DND-41 (cell line): ENCODE results near the gene SFRP4.
A peak's percentile ranks its signal among the peaks of the same experiment; 100 is the strongest.

Experiments used
- ATAC-seq: fragments of 200-7000 bp; cut with Tn5 transposase; 3 replicates; pipeline ENCODE4 v1.9.1; 2021; ENCODE audit warnings: low read depth; ENCODE audit not compliant: insufficient read depth
- DNase-seq: peaks from one replicate; pipeline ENCODE4 v3.0.0-alpha.2; 2020
- H2AFZ ChIP-seq: 2 replicates; pipeline ENCODE4 v1.6.0; 2012; ENCODE audit warnings: low read depth, low read length
- H3K27ac ChIP-seq: 2 replicates; pipeline ENCODE4 v1.5.1; 2012; ENCODE audit warnings: low read length, inconsistent platforms
- H3K27me3 ChIP-seq: fragments of 200-600 bp; sonication (generic); 2 replicates; pipeline ENCODE4 v1.6.0; 2012; ENCODE audit warnings: low read length, mild to moderate bottlenecking, inconsistent platforms; ENCODE audit not compliant: insufficient read depth, poor library complexity
- H3K36me3 ChIP-seq: 2 replicates; pipeline ENCODE4 v1.5.1; 2012; ENCODE audit warnings: low read length, inconsistent platforms; ENCODE audit not compliant: insufficient read depth
- H3K4me1 ChIP-seq: 2 replicates; pipeline ENCODE4 v1.5.1; 2012; ENCODE audit warnings: mild to moderate bottlenecking, low read length; ENCODE audit not compliant: insufficient read depth
- H3K4me2 ChIP-seq: 2 replicates; pipeline ENCODE4 v1.6.0; 2012; ENCODE audit warnings: mild to moderate bottlenecking, moderate library complexity, low read length, inconsistent platforms; ENCODE audit not compliant: insufficient read depth
- H3K4me3 ChIP-seq, 2 experiments: fragments of 200-600 bp in 1 of 2; shearing (Covaris generic) in 1 of 2; 2 replicates each; pipeline ENCODE4 v1.5.1; 2012 to 2016; ENCODE audit warnings: inconsistent platforms in 2 of 2, low read length in 2 of 2, mild to moderate bottlenecking in 2 of 2, low read depth in 1 of 2, moderate library complexity in 1 of 2
- H3K79me2 ChIP-seq: 2 replicates; pipeline ENCODE4 v1.6.0; 2012; ENCODE audit warnings: low read length, inconsistent platforms; ENCODE audit not compliant: insufficient read depth
- H3K9ac ChIP-seq: 2 replicates; pipeline ENCODE4 v1.6.0; 2012; ENCODE audit warnings: low read depth, mild to moderate bottlenecking, inconsistent platforms, low read length, moderate library complexity
- H3K9me3 ChIP-seq: 2 replicates; pipeline ENCODE4 v1.5.1; 2012; ENCODE audit warnings: low read length, moderate library complexity, mild to moderate bottlenecking, inconsistent platforms; ENCODE audit not compliant: insufficient read depth, severe bottlenecking
- H4K20me1 ChIP-seq: 2 replicates; pipeline ENCODE4 v1.6.0; 2012; ENCODE audit warnings: low read length; ENCODE audit not compliant: insufficient read depth
- EZH2 ChIP-seq: IDR thresholded peaks from 3 replicates; pipeline ENCODE4 v1.6.1; 2012; ENCODE audit warnings: borderline replicate concordance, low read depth, mild to moderate bottlenecking, moderate library complexity, low read length, inconsistent platforms; ENCODE audit not compliant: severe bottlenecking
- TF ChIP-seq, protein P1 (sequence below): IDR thresholded peaks from 2 replicates; pipeline ENCODE4 v1.5.1; 2012; ENCODE audit warnings: borderline replicate concordance, low read length, moderate library complexity, mild to moderate bottlenecking; ENCODE audit not compliant: poor library complexity, severe bottlenecking; ENCODE audit errors: extremely low read depth

The SFRP4 gene

DNA sequence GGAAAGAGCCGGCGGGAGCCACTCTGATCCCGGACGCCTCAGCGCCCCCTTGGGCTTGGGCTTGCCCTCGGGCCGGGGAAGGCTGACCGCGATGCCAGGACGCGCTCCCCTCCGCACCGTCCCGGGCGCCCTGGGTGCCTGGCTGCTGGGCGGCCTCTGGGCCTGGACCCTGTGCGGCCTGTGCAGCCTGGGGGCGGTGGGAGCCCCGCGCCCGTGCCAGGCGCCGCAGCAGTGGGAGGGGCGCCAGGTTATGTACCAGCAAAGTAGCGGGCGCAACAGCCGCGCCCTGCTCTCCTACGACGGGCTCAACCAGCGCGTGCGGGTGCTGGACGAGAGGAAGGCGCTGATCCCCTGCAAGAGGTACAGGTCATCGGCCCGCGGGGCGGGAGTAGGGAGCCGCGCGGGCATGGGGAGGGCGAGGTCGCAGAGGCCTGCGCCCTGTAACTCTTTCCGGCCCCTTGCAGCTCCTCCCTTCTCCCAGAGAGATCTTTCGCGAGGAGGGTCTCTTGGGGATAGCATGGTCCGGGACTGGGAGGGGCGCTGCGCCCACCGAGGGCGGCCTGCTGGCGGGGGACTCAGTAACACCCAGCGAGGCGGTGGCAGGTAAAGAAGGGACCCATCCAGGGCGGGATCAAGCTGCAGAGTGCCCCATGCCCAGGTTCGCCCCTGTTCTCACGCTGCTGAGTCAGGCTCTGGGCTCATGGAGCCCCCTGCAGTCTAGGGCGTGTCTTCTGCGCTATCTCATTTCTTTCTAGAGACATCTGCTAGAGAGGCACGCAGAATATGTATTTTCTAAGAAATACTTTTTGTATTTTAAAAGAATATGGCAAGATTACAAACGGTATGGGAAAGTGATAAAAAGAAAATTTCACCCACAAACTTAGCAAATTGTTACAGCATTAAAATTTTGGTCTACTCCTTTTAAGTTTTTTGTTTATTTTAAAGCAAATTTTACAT is 4.5 kb upstream of the SFRP4 start:
- no peaks in the 10 kb centered on the region; the same call in 1 of the 2 replicates for H4K20me1 ChIP-seq
- H3K9ac ChIP-seq: peak overlapping the region; percentile 91
- H3K79me2 ChIP-seq: peaks cover 51% of the 10 kb centered on the region
- H3K27ac ChIP-seq: peak overlapping the region; percentile 89
- H3K4me3 ChIP-seq: peak overlapping the region; percentile 48 to 79
- peak overlapping the region; percentile 97 for H2AFZ ChIP-seq
- no peak for TF ChIP-seq EZH2
- TF ChIP-seq, protein P1, sequence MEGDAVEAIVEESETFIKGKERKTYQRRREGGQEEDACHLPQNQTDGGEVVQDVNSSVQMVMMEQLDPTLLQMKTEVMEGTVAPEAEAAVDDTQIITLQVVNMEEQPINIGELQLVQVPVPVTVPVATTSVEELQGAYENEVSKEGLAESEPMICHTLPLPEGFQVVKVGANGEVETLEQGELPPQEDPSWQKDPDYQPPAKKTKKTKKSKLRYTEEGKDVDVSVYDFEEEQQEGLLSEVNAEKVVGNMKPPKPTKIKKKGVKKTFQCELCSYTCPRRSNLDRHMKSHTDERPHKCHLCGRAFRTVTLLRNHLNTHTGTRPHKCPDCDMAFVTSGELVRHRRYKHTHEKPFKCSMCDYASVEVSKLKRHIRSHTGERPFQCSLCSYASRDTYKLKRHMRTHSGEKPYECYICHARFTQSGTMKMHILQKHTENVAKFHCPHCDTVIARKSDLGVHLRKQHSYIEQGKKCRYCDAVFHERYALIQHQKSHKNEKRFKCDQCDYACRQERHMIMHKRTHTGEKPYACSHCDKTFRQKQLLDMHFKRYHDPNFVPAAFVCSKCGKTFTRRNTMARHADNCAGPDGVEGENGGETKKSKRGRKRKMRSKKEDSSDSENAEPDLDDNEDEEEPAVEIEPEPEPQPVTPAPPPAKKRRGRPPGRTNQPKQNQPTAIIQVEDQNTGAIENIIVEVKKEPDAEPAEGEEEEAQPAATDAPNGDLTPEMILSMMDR: peak; percentile 73
- H3K9me3 ChIP-seq: peaks cover 5% of the 10 kb centered on the region
- H3K4me1 ChIP-seq: peaks cover 27% of the 10 kb centered on the region
- H3K27me3 ChIP-seq: peaks cover 8% of the 10 kb centered on the region
- peaks cover 27% of the 10 kb centered on the region for H3K36me3 ChIP-seq
- DNase-seq: peak; percentile 76
- ATAC-seq: peak; percentile 81
- peak overlapping the region; percentile 86 for H3K4me2 ChIP-seq

- Histone ChIP-seq H3K4me3 (peak within 1 kb of the TSS; percentile 48 to 79), H3K27ac (peak within 1 kb of the TSS; percentile 89), H2AFZ (peak within 1 kb of the TSS; percentile 97), H3K27me3 (peaks cover 8% of the 10 kb centered on the region), H3K36me3 (peaks cover 25% of the 10 kb centered on the region), H3K9ac (peak within 1 kb of the TSS; percentile 91), H3K4me1 (peaks cover 27% of the 10 kb centered on the region), H3K79me2 (peaks cover 46% of the 10 kb centered on the region), H3K4me2 (peak within 1 kb of the TSS; percentile 86), H3K9me3 (peaks cover 4% of the 10 kb centered on the region), H4K20me1 (no peaks in the 10 kb centered on the region; the same call in 1 of the 2 replicates)
- TF ChIP-seq, protein P1: peak; percentile 70
- TF ChIP-seq EZH2: no peak
- DNase-seq: peak; percentile 86
- ATAC-seq: peak; percentile 84
Measured at GRCh38 chr7:37920305-37920848, 3.8 kb upstream of the SFRP4 start, which contains the start of gene EPDR1. EPDR1 (plus strand) TSS chr7:37920640; CDS start chr7:37920940, 300 bp downstream.

DNA sequence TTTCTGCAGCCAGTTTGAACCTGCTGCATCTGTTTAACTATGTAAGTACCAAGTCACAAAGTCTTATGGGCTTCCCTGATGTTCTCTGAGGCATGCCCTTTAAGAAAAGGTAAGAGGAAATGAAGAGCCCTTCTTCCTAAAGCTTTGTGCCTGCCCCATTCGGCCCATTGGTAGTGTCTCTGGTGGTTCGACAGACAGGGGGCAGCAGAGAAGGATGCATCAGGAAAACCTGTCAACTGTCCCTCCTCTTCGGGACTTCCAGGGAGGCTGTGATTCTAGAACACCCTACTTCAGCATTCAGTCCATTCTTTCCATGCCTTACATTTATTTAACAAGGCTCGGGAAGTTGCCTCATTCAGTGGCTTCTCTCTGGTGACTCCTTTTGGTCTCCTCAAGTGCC is 1.9 kb upstream of the SFRP4 start:
- Histone ChIP-seq H3K27me3 (peaks cover 8% of the 10 kb centered on the region), H3K4me3 (no peak overlapping the region), H3K4me2 (no peak overlapping the region), H3K9ac (no peak overlapping the region), H3K9me3 (no peaks in the 10 kb centered on the region), H2AFZ (no peak overlapping the region), H3K79me2 (peaks cover 29% of the 10 kb centered on the region), H3K27ac (no peak overlapping the region), H4K20me1 (no peaks in the 10 kb centered on the region; the same call in 1 of the 2 replicates), H3K4me1 (peaks cover 27% of the 10 kb centered on the region), H3K36me3 (peaks cover 10% of the 10 kb centered on the region)
- DNase-seq: no peak
- TF ChIP-seq EZH2: no peak
- TF ChIP-seq, protein P1: peak; percentile 35
- ATAC-seq: no peak
